CD14-positive monocyte (primary cell): Measurements from ENCODE around the gene PXDC1. TPM values are rescaled to one million over a fixed set of nuclear protein-coding genes. Genes with fewer than 3 reads are reported as not detected.
A peak's percentile ranks its signal among the peaks of the same experiment; 100 is the strongest.

Experiments used
- DNase-seq, 3 donors: peaks; one replicate each; pipeline ENCODE4 v3.0.0-alpha.2; 2011 to 2022
- H2AFZ ChIP-seq: 2 replicates; pipeline ENCODE4 v1.6.0; 2012; ENCODE audit warnings: mild to moderate bottlenecking, low read depth, low read length, inconsistent platforms; ENCODE audit not compliant: insufficient read depth, poor library complexity, severe bottlenecking
- H3K27ac ChIP-seq, 2 donors: 1 replicate in 1 of 2; 2 replicates in 1 of 2; pipeline ENCODE4 v1.5.1; 2012 to 2013; ENCODE audit warnings: low read length in 2 of 2, control low read depth in 1 of 2, inconsistent platforms in 1 of 2, low read depth in 1 of 2, mild to moderate bottlenecking in 1 of 2
- H3K27me3 ChIP-seq, 2 donors: one replicate each; pipeline versions ENCODE4 v1.6.0 to v1.6.1; 2011 to 2013; ENCODE audit warnings: low read length in 2 of 2; ENCODE audit not compliant: control insufficient read depth in 2 of 2, insufficient read depth in 2 of 2
- H3K36me3 ChIP-seq, 2 donors: replicated peaks in 1 of 2; 1 replicate in 1 of 2; 2 replicates in 1 of 2; pipeline versions ENCODE4 v1.5.1 to v1.6.1; 2012 to 2013; ENCODE audit warnings: low read length in 2 of 2, control low read depth in 1 of 2, inconsistent platforms in 1 of 2, mild to moderate bottlenecking in 1 of 2; ENCODE audit not compliant: insufficient read depth in 2 of 2, control insufficient read depth in 1 of 2
- H3K4me1 ChIP-seq, 2 donors: 1 replicate in 1 of 2; 2 replicates in 1 of 2; pipeline versions ENCODE4 v1.5.1 to v1.6.1; 2012 to 2013; ENCODE audit warnings: low read length in 2 of 2, control low read depth in 1 of 2, inconsistent platforms in 1 of 2, mild to moderate bottlenecking in 1 of 2, moderate library complexity in 1 of 2; ENCODE audit not compliant: insufficient read depth in 2 of 2, control insufficient read depth in 1 of 2
- H3K4me2 ChIP-seq: replicated peaks from 2 replicates; pipeline ENCODE3; 2012; ENCODE audit warnings: low read length, moderate library complexity, mild to moderate bottlenecking; ENCODE audit not compliant: poor library complexity, severe bottlenecking; ENCODE audit errors: extremely low read depth
- H3K4me3 ChIP-seq, 3 experiments: fragments of 200-600 bp in 1 of 3; sonication (generic) in 1 of 3; replicated peaks in 1 of 3; 1 replicate in 2 of 3; 2 replicates in 1 of 3; pipeline ENCODE4 v1.5.1; 2011 to 2013; ENCODE audit warnings: low read length in 3 of 3, mild to moderate bottlenecking in 3 of 3, control low read depth in 2 of 3, low read depth in 2 of 3, inconsistent platforms in 1 of 3, moderate library complexity in 1 of 3
- H3K79me2 ChIP-seq: 2 replicates; pipeline ENCODE4 v1.6.0; 2012; ENCODE audit warnings: mild to moderate bottlenecking, control low read depth, inconsistent platforms, low read length, moderate library complexity; ENCODE audit not compliant: insufficient read depth
- H3K9ac ChIP-seq: 2 replicates; pipeline ENCODE4 v1.6.0; 2017; ENCODE audit warnings: low read length, mild to moderate bottlenecking; ENCODE audit not compliant: insufficient read depth, poor library complexity, severe bottlenecking
- H3K9me3 ChIP-seq, 2 donors: replicated peaks in 1 of 2; 1 replicate in 1 of 2; 2 replicates in 1 of 2; pipeline versions ENCODE4 v1.5.1 to v1.6.1; 2012 to 2013; ENCODE audit warnings: low read length in 2 of 2, control low read depth in 1 of 2; ENCODE audit not compliant: control insufficient read depth in 1 of 2, insufficient read depth in 1 of 2
- H4K20me1 ChIP-seq: 2 replicates; pipeline ENCODE4 v1.6.0; 2012; ENCODE audit warnings: mild to moderate bottlenecking, low read length, control low read depth, moderate library complexity; ENCODE audit not compliant: insufficient read depth
- H3K27ac Mint-ChIP-seq, 7 donors: one replicate each; pipeline ENCODE4 v1.8.0; 2020; ENCODE audit warnings: mild to moderate bottlenecking in 7 of 7, mixed read lengths in 7 of 7, moderate library complexity in 6 of 7, inconsistent platforms in 2 of 7
- H3K27me3 Mint-ChIP-seq, 3 donors: one replicate each; pipeline ENCODE4 v1.8.0; 2021 to 2022; ENCODE audit warnings: low read depth in 3 of 3, mild to moderate bottlenecking in 3 of 3, mixed read lengths in 3 of 3, moderate library complexity in 3 of 3, inconsistent platforms in 1 of 3
- H3K36me3 Mint-ChIP-seq, 2 donors: one replicate each; pipeline ENCODE4 v1.8.0; 2020; ENCODE audit warnings: mixed read lengths in 2 of 2, inconsistent platforms in 1 of 2, mild to moderate bottlenecking in 1 of 2
- H3K4me1 Mint-ChIP-seq: one replicate; pipeline ENCODE4 v1.8.0; 2020; ENCODE audit warnings: mild to moderate bottlenecking, mixed read lengths
- H3K4me3 Mint-ChIP-seq, 2 donors: one replicate each; pipeline ENCODE4 v1.8.0; 2020; ENCODE audit warnings: mild to moderate bottlenecking in 2 of 2, mixed read lengths in 2 of 2, moderate library complexity in 1 of 2
- H3K9me3 Mint-ChIP-seq, 7 donors: one replicate each; pipeline ENCODE4 v1.8.0; 2020 to 2022; ENCODE audit warnings: mixed read lengths in 7 of 7, mild to moderate bottlenecking in 6 of 7, moderate library complexity in 6 of 7, inconsistent platforms in 2 of 7
- WGBS: methylation state at CpG from one replicate; pipeline ENCODE4 v1.1.5; 2013; ENCODE audit warnings: missing lambda C conversion rate; ENCODE audit not compliant: insufficient coverage; 5-methylcytosine and 5-hydroxymethylcytosine counted together
- intact Hi-C, 2 donors: fragments of 100-400 bp; cut with micrococcal nuclease; formaldehyde crosslinking; loops; one replicate each; pipeline versions ENCODE4 v1.15.0 to v1.15.1; 2023
- polyA plus RNA-seq, 3 donors: library from polyadenylated mRNA; depleted of rRNA in 1 of 3; unstranded in 2 of 3; stranded (reverse) in 1 of 3; fragments of 300-500 nt in 2 of 3; fragments of >200 nt in 1 of 3; fragmentation: Illumina TruSeq in 2 of 3; gene quantifications; 1 replicate in 2 of 3; 2 replicates in 1 of 3; pipeline ENCODE4 v1.2.3, GENCODE V29; 2012 to 2021
- TF ChIP-seq, protein P1 (sequence below): fragments of 200-600 bp; IDR thresholded peaks from one replicate; pipeline ENCODE4 v1.8.0; 2022; ENCODE audit warnings: antibody characterized with exemption, mild to moderate bottlenecking

Gene PXDC1
- polyA plus RNA-seq, 3 donors: 0.48 to 0.92 (median 0.55) TPM

DNA sequence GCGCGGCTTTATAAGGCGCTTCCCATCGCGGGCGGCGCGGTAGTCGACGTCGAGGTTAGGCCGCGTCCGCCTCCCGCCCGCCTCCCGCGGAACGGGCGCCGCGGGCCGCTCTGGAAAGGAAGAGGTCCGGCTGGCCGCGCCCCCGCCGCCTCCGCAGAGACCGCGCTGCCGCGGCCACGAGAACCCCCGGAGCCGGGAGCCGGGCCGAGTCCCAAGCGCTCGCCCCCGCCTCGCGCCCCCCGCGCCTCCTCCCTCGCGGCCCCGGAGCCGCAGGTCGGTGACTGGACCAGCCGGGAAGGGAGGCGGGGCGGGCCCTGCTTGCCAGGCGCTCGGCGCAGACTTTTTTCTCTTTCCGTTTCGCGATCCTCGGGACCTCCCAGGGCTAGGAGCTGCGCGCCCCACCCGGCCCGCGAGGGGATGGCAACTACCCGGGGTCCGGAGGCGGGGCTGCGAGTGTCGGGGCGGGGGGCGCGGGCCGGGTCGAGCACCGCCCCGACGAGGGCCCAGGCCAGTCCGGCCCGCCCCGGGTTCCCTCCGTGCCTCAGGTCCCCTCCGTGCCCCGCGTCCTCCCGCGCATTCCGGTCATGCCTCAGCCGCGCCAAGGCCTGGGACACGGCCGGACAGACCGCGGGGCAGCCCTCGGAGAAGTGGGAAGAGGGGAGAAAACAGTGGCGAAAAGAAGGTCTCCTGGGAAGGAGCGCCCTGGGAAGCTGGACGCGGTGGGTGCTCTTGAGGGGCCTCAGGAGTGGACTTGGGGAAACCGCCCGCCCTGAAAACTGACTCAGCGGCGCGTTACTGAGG, 417 bp upstream of the PXDC1 start:
- H3K27ac Mint-ChIP-seq: no peak overlapping the region
- intact Hi-C loops: no loop called here
- Histone ChIP-seq H2AFZ (peak overlapping the region; percentile 86), H3K36me3 (no peaks in the 10 kb centered on the region), H3K4me2 (peak overlapping the region; percentile 88), H3K9ac (peak overlapping the region; percentile 53), H3K27ac (no peak overlapping the region), H3K79me2 (no peaks in the 10 kb centered on the region), H3K9me3 (no peaks in the 10 kb centered on the region), H3K4me3 (peak overlapping the region; percentile 28 to 75 (median 34)), H4K20me1 (no peaks in the 10 kb centered on the region), H3K4me1 (peaks cover 7 to 29% of the 10 kb centered on the region in 2 donors), H3K27me3 (peaks cover 28 to 46% of the 10 kb centered on the region in 2 donors)
- H3K36me3 Mint-ChIP-seq: peaks cover 2% of the 10 kb centered on the region in 2 donors
- WGBS: under 1% methylated on average over 104 of the region's 104 CpGs
- peaks cover 56 to 73% (median 57%) of the 10 kb centered on the region in 3 donors for H3K27me3 Mint-ChIP-seq
- peak overlapping the region; percentile 74 to 80 for H3K4me3 Mint-ChIP-seq
- H3K4me1 Mint-ChIP-seq: peaks cover 11% of the 10 kb centered on the region
- TF ChIP-seq, protein P1, sequence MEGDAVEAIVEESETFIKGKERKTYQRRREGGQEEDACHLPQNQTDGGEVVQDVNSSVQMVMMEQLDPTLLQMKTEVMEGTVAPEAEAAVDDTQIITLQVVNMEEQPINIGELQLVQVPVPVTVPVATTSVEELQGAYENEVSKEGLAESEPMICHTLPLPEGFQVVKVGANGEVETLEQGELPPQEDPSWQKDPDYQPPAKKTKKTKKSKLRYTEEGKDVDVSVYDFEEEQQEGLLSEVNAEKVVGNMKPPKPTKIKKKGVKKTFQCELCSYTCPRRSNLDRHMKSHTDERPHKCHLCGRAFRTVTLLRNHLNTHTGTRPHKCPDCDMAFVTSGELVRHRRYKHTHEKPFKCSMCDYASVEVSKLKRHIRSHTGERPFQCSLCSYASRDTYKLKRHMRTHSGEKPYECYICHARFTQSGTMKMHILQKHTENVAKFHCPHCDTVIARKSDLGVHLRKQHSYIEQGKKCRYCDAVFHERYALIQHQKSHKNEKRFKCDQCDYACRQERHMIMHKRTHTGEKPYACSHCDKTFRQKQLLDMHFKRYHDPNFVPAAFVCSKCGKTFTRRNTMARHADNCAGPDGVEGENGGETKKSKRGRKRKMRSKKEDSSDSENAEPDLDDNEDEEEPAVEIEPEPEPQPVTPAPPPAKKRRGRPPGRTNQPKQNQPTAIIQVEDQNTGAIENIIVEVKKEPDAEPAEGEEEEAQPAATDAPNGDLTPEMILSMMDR: peak; percentile 27
- peak; percentile 46 to 59 (median 46) for DNase-seq
- H3K9me3 Mint-ChIP-seq: peaks cover 0 to 15% (median 0%) of the 10 kb centered on the region in 7 donors

DNA sequence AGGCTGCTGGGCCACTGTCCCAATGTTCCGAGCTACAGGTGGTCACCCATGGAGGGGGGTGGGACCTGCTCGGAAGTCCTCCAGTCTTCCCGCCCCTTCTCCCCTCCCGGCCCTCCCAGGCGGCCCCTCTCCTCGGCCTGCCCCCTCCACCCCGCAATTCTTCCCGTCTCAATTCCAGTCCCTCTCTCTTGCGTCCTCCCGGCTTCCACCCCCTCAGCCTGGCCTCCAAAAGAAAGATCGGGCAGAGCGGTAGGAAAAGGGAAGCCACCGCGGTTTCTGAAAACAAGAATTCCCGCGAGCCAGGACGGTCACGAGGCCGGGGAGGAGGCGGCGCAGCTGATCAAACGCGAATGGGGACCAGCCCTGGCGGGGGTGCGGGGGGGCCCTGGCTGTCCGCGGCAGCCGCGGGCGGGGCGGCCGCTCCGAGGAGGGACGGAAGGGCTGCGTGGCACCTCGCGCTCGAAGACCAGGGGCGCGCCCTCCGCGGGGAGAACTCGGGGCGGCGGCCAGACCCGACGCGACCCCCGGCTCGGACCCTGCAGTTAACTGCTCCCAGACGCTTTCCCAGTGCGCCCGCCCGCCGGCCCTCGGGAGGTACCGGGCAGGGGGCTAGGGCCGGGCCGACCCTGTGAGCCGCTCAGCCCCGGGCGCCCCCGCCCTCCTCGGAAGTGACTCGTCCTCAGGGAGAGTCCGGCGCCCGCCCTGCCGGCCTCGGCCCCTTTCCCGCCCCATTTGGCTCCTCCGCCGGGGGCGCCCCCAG, 1.0 kb downstream of the PXDC1 start:
- H3K9me3 Mint-ChIP-seq: peaks cover 0 to 15% (median 0%) of the 10 kb centered on the region in 7 donors
- H3K4me1 Mint-ChIP-seq: peaks cover 17% of the 10 kb centered on the region
- Histone ChIP-seq H2AFZ (peak overlapping the region; percentile 86), H3K27ac (no peak overlapping the region), H4K20me1 (no peaks in the 10 kb centered on the region), H3K9ac (peak overlapping the region; percentile 53), H3K27me3 (peaks cover 28 to 46% of the 10 kb centered on the region in 2 donors), H3K4me2 (peak overlapping the region; percentile 88), H3K4me3 (peak overlapping the region; percentile 25 to 75 (median 53)), H3K79me2 (no peaks in the 10 kb centered on the region), H3K36me3 (no peaks in the 10 kb centered on the region), H3K9me3 (no peaks in the 10 kb centered on the region), H3K4me1 (peaks cover 7 to 29% of the 10 kb centered on the region in 2 donors)
- WGBS: under 1% methylated on average over 69 of the region's 74 CpGs
- H3K27me3 Mint-ChIP-seq: peaks cover 52 to 72% (median 57%) of the 10 kb centered on the region in 3 donors
- H3K36me3 Mint-ChIP-seq: peaks cover 2% of the 10 kb centered on the region in 2 donors
- intact Hi-C loops: no loop called here
- DNase-seq: peak in 2 of 3 donors; percentile 50 to 72
- peak overlapping the region in 1 of 7 donors; percentile 64 for H3K27ac Mint-ChIP-seq
- H3K4me3 Mint-ChIP-seq: peak overlapping the region; percentile 78 to 86
- TF ChIP-seq, protein P1: no peak
